Activated CD8-positive, alpha-beta memory T cell treated with anti-CD3 and anti-CD28 coated beads, Interleukin-2, amount 50 U/mL, for 4 hours (primary cell): ENCODE results near the gene PCK1.

Experiments used
- DNase-seq: peaks from one replicate; pipeline ENCODE4 v3.0.0-alpha.2; 2020

Gene PCK1

DNA sequence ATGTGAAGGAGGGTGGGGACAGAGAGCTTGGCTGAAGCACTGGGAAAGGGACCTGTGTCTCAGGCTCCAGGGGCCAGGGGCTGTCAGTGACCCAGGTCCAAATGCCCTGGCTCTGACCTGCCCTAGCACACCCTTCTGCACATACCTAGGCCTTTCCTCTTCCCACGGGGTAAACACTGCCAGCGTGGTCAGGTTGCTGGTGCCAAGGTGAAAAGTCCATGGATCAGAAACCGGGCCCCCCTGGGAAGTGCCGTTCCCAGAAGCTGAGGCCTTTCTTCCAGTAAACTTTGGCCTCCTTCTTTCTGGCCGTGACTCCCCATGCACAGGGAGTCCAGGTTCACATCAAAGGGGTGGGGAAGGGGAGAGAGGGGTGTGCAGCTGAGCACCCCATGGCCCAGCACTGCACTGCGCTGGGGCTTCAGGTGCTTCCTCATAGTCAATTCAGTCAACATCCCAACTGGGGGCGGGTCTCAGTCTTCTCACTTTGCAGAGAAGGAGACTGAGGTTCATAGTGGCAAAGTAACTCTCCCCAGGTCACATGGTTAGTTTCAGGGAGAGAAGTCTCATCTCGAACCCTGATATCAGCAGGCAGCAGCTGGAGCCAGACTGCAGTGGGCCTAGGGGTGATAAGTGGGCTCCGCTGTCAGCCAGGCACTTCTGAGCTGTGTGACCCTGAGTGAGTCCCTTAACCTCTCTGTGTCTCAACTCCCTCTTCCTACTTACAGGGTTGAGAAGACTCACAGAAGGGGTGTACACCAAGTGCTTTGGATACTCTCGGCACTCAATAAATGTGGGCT, 17.0 kb downstream of the PCK1 start:
- no peak for DNase-seq

DNA sequence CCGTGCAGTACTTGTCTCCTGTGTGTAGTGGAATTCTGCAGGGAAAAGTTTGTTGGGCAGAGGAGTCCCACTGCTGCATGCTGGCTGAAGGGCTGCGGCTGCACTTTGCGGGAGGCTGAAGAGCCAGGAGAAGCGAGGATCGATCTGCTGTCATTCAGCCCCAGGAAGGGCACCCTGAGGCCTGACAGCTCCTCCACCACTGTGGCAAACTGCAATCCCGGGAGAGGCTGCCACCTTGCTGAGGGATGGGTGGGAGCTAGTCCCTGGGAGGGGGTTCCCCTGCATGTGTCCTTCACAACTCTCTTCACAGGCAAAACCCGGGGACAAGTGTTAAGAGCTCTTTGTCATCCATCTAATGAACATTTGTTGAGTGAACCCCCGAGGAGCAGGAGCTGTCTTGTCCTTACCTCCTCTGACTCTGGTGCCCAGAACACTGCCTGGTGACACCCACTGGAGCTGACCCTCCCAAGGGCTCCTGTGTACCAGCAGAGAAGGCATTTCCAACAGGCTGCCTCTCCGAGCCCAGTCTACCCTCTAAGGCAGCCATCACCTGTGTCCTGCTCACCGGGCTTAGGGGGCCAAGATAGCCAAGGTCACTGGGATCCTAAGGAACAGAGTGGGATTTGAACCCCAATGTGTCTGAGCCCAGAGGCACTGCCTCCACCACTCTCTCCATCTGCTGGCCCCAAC, 17.7 kb downstream of the PCK1 start:
- no peak for DNase-seq

- no peak for DNase-seq
Observed at GRCh38 chr20:57579331-57579897, 18.5 kb downstream of the PCK1 start.

GRCh38 chr20:57579898-57580447, 19.1 kb downstream of the PCK1 start:
- DNase-seq, result no peak

- no peak for DNase-seq
Observed at GRCh38 chr20:57580478-57581201, 19.7 kb downstream of the PCK1 start.

DNA sequence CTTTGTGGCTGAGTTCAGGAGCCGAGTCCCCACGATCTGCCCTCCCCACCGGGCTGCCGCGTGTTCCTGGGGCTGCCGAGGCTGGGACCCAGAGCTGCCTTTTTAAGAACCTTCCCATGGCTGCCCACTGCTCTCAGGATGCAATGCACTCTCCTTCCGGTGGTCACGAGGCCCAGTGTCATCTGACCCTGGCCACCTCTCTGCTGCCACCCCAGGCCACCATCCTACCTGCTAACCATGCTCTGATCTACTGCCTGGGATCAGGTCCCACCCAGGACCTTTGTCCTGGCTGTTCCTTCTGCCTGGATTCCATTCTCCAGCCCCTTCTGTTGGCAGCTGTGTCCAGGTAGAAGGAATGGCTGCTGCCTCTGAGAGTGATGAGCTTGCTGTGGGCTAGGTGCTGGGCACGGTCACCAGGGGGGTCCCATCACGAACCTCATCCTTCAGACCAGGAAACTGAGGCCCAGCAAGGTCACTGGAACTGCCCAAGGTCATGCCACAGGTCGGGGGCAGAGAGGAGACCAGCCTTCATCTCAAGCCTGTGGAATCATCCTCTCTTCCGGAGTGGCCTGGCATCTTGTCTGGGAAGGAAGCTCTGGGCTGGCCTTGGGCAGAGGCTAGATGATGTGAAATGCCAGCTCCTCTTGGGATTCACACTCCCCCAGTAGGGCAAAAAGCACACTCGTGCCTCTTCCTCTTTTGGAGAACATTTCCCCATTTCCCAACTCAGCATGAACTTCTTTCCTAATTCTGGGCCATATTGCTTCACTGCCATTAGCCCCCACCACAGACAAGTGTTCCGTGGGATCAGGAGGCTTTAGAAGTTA, 20.5 kb downstream of the PCK1 start:
- DNase-seq, result no peak

- no peak for DNase-seq
Observed at GRCh38 chr20:57582029-57582378, 21.1 kb downstream of the PCK1 start.

DNA sequence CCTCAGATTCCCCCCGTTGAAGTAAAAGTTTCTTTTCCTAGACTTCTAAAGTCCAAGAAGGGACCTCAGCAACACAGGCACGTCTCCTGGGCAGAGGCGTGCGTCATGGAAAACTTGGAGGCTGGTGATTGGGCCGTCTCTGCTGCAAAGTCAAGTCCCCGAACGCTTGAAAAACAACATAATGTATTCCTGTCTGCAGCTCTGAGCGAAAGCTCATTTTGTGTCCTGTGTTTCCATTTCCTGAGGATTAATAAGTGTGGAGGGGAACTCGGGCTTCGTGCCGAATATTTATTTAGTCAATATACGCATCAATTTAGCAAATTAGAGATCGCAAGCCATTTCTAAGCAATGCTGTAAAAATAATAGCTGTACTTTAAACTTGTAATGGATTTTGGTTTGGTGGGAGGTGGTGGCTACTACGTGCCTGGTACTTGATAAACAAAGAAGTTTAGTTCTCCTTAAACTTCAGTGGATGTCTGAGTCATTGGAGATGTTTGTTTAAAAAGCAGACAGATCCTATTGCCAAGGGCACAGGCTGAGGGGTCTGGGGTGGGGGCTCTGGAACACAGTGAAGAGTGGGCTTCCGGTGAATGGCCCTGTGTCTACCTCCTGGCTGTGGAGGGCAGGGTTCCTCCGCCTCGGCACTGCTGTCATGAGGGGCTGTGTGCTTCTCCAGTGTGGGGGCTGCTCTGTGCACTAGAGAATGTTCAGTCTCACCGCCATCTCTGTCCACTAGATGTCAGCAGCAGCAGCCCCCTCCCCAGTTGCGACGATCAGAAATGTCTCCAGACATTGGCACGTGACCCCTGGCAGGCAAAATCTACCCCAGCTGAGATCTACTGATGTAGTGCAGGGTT, 21.8 kb downstream of the PCK1 start:
- no peak for DNase-seq

- no peak for DNase-seq
Observed at GRCh38 chr20:57583289-57584257, 22.7 kb downstream of the PCK1 start.

GRCh38 chr20:57584768-57585461, 24.0 kb downstream of the PCK1 start:
- no peak for DNase-seq

DNA sequence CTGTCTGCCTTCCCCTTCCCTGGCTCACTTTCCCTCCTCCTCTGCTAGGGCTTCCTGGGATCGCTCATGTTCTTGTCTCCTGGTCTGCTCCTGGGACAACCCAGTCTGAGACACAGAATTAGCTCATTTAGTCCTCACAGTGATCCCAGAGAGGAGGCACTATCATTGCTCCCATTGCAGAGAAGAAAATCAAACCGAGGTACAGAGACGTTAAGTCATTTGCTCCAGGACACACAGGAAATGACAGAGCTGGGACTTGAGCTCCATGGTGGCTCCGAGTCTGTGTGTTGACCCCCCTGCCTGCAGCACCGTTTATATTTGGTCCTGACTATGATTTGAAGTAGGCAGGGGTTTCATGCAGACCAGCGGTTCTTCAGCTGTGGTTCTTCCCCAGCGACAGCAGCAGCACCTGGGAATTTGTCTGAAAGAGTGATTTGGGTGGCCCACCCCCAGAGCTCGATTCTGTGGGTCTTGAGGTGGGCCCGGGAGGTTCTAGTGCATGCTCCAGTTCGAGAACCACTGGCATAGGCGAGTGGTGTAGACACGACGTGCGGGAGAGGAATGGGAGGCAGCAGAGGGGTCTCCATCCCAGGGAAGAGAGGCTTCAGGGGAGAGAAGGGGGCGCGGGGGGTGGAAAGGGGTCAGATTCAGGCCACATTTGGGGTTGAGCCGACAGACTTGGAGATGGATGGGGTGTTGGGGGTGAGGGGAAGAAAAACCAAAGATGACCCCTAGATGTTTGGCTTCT, 24.7 kb downstream of the PCK1 start:
- no peak for DNase-seq

GRCh38 chr20:57586370-57586793, 25.5 kb downstream of the PCK1 start:
- no peak for DNase-seq

DNA sequence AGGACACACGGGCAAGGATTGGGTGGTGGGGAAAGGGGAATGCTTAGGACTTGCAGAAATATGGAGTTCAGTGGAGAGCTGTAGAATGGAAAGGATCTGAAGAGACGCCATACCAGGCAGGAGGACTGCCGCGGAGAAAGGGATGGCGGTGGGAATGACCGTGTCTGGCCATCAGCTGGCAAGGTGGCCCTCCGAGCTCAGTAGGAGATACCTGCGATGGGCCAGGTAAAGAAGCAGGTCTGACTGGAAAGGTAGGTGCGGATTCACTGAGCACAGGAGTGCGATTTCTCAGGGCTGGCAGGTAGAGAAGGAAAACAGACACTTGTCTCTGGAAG, 26.0 kb downstream of the PCK1 start:
- no peak for DNase-seq

DNA sequence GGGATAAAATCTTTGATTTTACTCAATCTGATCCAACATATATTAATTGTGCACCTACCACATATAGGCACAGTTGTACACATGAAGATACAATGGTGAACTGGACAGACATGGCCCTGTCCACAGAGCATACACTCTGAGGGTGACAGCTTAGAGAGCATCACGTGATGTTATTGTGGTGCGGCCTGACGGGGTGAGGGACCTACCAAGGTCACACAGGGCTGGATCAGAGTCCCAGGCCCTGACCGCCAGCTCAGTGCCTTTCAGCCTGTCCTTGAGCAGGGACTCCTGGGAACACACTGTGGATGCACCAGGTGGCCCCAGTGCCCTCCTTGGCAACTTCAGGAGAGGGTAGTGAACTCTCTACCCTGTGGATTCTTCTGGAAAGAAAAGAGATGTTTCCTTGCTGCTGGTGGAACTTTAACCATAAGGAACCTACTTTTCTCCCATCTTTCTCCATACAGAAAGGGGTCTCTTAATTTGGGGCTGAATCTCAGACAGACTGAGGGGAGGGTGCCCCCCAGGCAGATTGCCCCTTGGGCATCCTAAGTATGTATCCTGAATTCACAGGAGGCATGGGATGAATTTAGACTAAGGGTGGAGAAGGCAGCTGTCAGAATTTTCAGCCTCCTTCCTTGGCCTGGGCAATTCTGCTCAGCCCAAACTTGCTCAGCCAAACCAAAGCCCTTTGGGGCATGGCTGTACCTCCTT, 26.5 kb downstream of the PCK1 start:
- no peak for DNase-seq

GRCh38 chr20:57587989-57588377, 27.1 kb downstream of the PCK1 start:
- no peak for DNase-seq

GRCh38 chr20:57588596-57588995, 27.7 kb downstream of the PCK1 start:
- no peak for DNase-seq

GRCh38 chr20:57589123-57589727, 28.3 kb downstream of the PCK1 start:
- no peak for DNase-seq
